ENCODE data around the gene HIVEP2. TPM values are rescaled to one million over a fixed set of nuclear protein-coding genes. Genes with fewer than 3 reads are reported as not detected.

The HIVEP2 gene
- total RNA-seq, 3 donors from 2014 or later (not counting 1 experiment from before 2014, with no cell fraction given), result 14.6 to 21.6 (median 18.7) TPM

DNA sequence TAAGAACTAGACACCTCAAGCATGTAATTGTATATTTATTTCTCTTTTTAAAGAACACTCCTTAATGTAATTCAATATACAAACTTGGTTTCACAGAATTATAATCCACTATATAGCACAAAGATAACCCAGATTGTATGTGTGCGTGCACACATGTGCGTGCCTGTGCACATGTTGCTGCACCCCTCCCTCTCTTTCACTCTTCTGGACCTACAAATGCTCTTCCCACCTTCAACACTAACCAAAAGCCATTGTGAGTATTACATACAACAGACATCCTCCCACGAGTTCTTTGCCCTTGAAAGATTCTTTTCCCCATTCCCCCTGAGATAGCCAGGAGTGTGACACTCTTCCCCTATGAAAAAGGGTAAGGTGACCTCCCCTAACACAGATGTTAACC is 193.5 kb downstream of the HIVEP2 start:
- DNase-seq (no peak), ATAC-seq (no peak)
- Histone ChIP-seq H3K36me3 (ENCODE audit: control insufficient read depth, insufficient read depth, low read length) (peaks cover 24% of the 10 kb centered on the region), H3K4me1 (ENCODE audit: control insufficient read depth, insufficient read depth, low read length) (no peaks in the 10 kb centered on the region), H3K27me3 (ENCODE audit: control insufficient read depth, insufficient read depth, low read length) (no peaks in the 10 kb centered on the region), H3K9me3 (ENCODE audit: control insufficient read depth, insufficient read depth, low read length) (no peaks in the 10 kb centered on the region), H3K27ac (ENCODE audit: low read length) (no peak overlapping the region), H3K4me3 (ENCODE audit: low read length) (no peak overlapping the region)
- Mint-ChIP-seq H3K36me3 (no peaks in the 10 kb centered on the region), H3K27me3 (ENCODE audit: low read depth in 2 of 2) (no peaks in the 10 kb centered on the region), H3K27ac (peak overlapping the region in 1 of 2 donors; percentile 6), H3K4me3 (no peak overlapping the region), H3K9me3 (no peaks in the 10 kb centered on the region), H3K4me1 (no peaks in the 10 kb centered on the region)
- intact Hi-C loops (cut with micrococcal nuclease), result no loop called here
- TF ChIP-seq, protein P1, sequence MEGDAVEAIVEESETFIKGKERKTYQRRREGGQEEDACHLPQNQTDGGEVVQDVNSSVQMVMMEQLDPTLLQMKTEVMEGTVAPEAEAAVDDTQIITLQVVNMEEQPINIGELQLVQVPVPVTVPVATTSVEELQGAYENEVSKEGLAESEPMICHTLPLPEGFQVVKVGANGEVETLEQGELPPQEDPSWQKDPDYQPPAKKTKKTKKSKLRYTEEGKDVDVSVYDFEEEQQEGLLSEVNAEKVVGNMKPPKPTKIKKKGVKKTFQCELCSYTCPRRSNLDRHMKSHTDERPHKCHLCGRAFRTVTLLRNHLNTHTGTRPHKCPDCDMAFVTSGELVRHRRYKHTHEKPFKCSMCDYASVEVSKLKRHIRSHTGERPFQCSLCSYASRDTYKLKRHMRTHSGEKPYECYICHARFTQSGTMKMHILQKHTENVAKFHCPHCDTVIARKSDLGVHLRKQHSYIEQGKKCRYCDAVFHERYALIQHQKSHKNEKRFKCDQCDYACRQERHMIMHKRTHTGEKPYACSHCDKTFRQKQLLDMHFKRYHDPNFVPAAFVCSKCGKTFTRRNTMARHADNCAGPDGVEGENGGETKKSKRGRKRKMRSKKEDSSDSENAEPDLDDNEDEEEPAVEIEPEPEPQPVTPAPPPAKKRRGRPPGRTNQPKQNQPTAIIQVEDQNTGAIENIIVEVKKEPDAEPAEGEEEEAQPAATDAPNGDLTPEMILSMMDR (IDR thresholded peaks at IDR 0.05), result no peak
- WGBS (ENCODE audit: insufficient coverage), result 94% methylated on average over 3 of the region's 3 CpGs

DNA sequence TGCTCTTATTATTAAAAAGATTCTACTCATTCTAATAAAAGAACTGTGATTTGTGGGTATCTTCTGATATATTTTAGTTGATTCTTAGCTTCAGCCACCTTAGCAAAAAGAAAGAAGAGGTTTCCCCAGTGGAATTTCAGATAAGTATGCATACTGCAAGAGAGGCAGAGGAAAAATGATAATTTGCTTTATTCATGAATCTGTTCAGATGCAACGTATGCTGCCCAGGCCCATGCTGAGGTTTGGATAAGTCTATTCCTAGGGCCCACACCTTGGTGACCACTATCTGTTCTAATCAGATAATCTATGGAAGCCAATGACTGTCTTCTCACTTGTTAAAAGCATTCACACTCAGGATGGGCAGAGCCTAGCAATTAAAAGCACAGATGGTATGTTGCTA is 194.0 kb downstream of the HIVEP2 start:
- WGBS (ENCODE audit: insufficient coverage), result 53% methylated on average over 1 of the region's 1 CpG
- Mint-ChIP-seq H3K9me3 (no peaks in the 10 kb centered on the region), H3K4me3 (no peak overlapping the region), H3K27me3 (ENCODE audit: low read depth in 2 of 2) (no peaks in the 10 kb centered on the region), H3K27ac (no peak overlapping the region), H3K36me3 (no peaks in the 10 kb centered on the region), H3K4me1 (no peaks in the 10 kb centered on the region)
- ATAC-seq (no peak), DNase-seq (no peak)
- Histone ChIP-seq H3K9me3 (ENCODE audit: control insufficient read depth, insufficient read depth, low read length) (no peaks in the 10 kb centered on the region), H3K36me3 (ENCODE audit: control insufficient read depth, insufficient read depth, low read length) (peaks cover 20% of the 10 kb centered on the region), H3K4me3 (ENCODE audit: low read length) (no peak overlapping the region), H3K27me3 (ENCODE audit: control insufficient read depth, insufficient read depth, low read length) (no peaks in the 10 kb centered on the region), H3K4me1 (ENCODE audit: control insufficient read depth, insufficient read depth, low read length) (no peaks in the 10 kb centered on the region), H3K27ac (ENCODE audit: low read length) (no peak overlapping the region)
- intact Hi-C loops (cut with micrococcal nuclease), result no loop called here
- TF ChIP-seq, protein P1 (IDR thresholded peaks at IDR 0.05), result no peak

DNA sequence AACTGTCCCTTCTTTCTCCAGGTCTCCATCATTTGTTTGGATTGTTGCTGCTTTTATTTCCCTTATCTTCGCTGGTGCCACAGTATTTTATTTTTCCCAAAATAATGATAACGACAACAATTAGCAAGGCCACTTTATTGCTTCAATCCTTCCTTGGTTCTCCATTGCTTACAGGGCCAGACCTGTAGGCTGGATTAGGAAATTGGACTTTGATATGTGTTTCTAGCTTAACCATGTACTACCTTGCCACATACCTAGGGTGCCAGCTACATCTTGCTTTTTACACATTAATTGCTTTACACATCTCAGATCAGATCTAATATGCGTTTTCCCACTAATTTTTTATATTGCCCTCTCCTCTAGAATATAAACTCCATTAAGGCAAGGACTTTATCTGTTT is 195.4 kb downstream of the HIVEP2 start:
- DNase-seq (no peak), ATAC-seq (no peak)
- Mint-ChIP-seq H3K4me3 (no peak overlapping the region), H3K9me3 (no peaks in the 10 kb centered on the region), H3K36me3 (no peaks in the 10 kb centered on the region), H3K27me3 (ENCODE audit: low read depth in 2 of 2) (peaks cover 4 to 5% of the 10 kb centered on the region in 2 donors), H3K27ac (no peak overlapping the region), H3K4me1 (no peaks in the 10 kb centered on the region)
- TF ChIP-seq, protein P1 (IDR thresholded peaks at IDR 0.05), result no peak
- Histone ChIP-seq H3K27ac (ENCODE audit: low read length) (no peak overlapping the region), H3K27me3 (ENCODE audit: control insufficient read depth, insufficient read depth, low read length) (no peaks in the 10 kb centered on the region), H3K4me3 (ENCODE audit: low read length) (no peak overlapping the region), H3K9me3 (ENCODE audit: control insufficient read depth, insufficient read depth, low read length) (no peaks in the 10 kb centered on the region), H3K36me3 (ENCODE audit: control insufficient read depth, insufficient read depth, low read length) (peaks cover 13% of the 10 kb centered on the region), H3K4me1 (ENCODE audit: control insufficient read depth, insufficient read depth, low read length) (no peaks in the 10 kb centered on the region)
- intact Hi-C loops (cut with micrococcal nuclease), result loop anchor here (5.0 to 10.0 kb wide), 2 partner anchors 105 to 193 kb away; no protein-coding TSS in a partner anchor
- WGBS (ENCODE audit: insufficient coverage), result 91% methylated on average over 2 of the region's 3 CpGs

DNA sequence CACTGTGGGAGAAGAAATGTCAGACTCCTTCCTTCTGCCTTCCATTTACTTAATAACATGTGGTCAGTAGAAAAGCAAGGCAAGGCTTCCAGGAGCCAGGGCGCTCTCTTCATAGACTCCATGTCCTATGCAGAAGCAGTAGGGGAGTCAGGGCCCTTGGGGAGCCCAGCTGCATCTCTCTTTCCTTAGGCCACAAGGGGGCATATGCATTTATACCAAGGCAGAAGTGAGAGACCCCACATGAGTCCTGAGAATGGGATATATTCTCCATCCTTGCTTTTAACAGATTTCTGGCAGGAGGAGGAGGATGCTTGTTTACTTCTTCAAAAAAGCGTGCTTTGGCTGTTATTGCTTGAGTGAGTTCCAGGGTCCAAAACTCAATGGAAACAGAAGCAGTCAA is 198.5 kb downstream of the HIVEP2 start:
- intact Hi-C loops (cut with micrococcal nuclease), result loop anchor here (2.0 to 10.0 kb wide), 3 partner anchors 108 to 196 kb away; no protein-coding TSS in a partner anchor
- no peaks in the 10 kb centered on the region for H3K27me3 ChIP-seq (ENCODE audit: control insufficient read depth, insufficient read depth, low read length)
- no peak overlapping the region for H3K4me3 ChIP-seq (ENCODE audit: low read length)
- Mint-ChIP-seq H3K27ac (no peak overlapping the region), H3K4me1 (no peaks in the 10 kb centered on the region), H3K4me3 (no peak overlapping the region), H3K36me3 (no peaks in the 10 kb centered on the region), H3K27me3 (ENCODE audit: low read depth in 2 of 2) (peaks cover 6 to 13% of the 10 kb centered on the region in 2 donors), H3K9me3 (no peaks in the 10 kb centered on the region)
- H3K27ac ChIP-seq (ENCODE audit: low read length), result no peak overlapping the region
- DNase-seq (peak in 1 of 2 donors; percentile 71), ATAC-seq (peak; percentile 63 to 70 (median 64))
- H3K36me3 ChIP-seq (ENCODE audit: control insufficient read depth, insufficient read depth, low read length), result no peaks in the 10 kb centered on the region
- H3K4me1 ChIP-seq (ENCODE audit: control insufficient read depth, insufficient read depth, low read length), result no peaks in the 10 kb centered on the region
- WGBS (ENCODE audit: insufficient coverage), result 94% methylated on average over 2 of the region's 2 CpGs
- TF ChIP-seq, protein P1 (IDR thresholded peaks at IDR 0.05), result peak; percentile 51
- H3K9me3 ChIP-seq (ENCODE audit: control insufficient read depth, insufficient read depth, low read length), result no peaks in the 10 kb centered on the region

Data from natural killer cell (primary cell).